SK-N-MC (cell line): Measurements from ENCODE around the gene TTC34.
A peak's percentile ranks its signal among the peaks of the same experiment; 100 is the strongest.

ENCODE experiments used
- DNase-seq: peaks from one replicate; pipeline ENCODE4 v3.0.0-alpha.2; 2011; ENCODE audit warnings: low read depth, low spot score
- H3K27ac ChIP-seq: fragments of 200-600 bp; sonication (generic); 2 replicates; pipeline ENCODE4 v1.5.1; 2016; ENCODE audit warnings: mixed run types
- H3K36me3 ChIP-seq: fragments of 200-600 bp; sonication (generic); 2 replicates; pipeline ENCODE4 v1.6.1; 2017; ENCODE audit warnings: antibody characterized with exemption, low read length, mixed read lengths; ENCODE audit not compliant: insufficient read depth
- H3K4me3 ChIP-seq: fragments of 200-600 bp; sonication (generic); 2 replicates; pipeline ENCODE4 v1.5.1; 2016
- H3K9ac ChIP-seq: fragments of 200-600 bp; sonication (generic); 2 replicates; pipeline ENCODE4 v1.8.0; 2017; ENCODE audit warnings: mixed run types, mixed read lengths; ENCODE audit not compliant: insufficient read length
- H3K9me3 ChIP-seq: fragments of 200-600 bp; sonication (generic); 2 replicates; pipeline ENCODE4 v1.6.1; 2017; ENCODE audit warnings: low read depth, mild to moderate bottlenecking, antibody characterized with exemption, low read length, moderate library complexity, mixed read lengths
- EZH2 ChIP-seq: fragments of 200-600 bp; sonication (generic); IDR thresholded peaks from one replicate; pipeline ENCODE4 v1.6.1; 2017; ENCODE audit warnings: antibody characterized with exemption
- FOXP2 ChIP-seq: optimal IDR thresholded peaks from 2 replicates; pipeline ENCODE3; 2011; ENCODE audit warnings: mild to moderate bottlenecking, moderate library complexity; ENCODE audit not compliant: insufficient read depth; ENCODE audit errors: extremely low read length, control extremely low read depth
- POLR2AphosphoS5 ChIP-seq: IDR thresholded peaks from 2 replicates; pipeline ENCODE4 v1.6.1; 2012; ENCODE audit warnings: mild to moderate bottlenecking, low read depth, low read length, borderline replicate concordance

The TTC34 gene

DNA sequence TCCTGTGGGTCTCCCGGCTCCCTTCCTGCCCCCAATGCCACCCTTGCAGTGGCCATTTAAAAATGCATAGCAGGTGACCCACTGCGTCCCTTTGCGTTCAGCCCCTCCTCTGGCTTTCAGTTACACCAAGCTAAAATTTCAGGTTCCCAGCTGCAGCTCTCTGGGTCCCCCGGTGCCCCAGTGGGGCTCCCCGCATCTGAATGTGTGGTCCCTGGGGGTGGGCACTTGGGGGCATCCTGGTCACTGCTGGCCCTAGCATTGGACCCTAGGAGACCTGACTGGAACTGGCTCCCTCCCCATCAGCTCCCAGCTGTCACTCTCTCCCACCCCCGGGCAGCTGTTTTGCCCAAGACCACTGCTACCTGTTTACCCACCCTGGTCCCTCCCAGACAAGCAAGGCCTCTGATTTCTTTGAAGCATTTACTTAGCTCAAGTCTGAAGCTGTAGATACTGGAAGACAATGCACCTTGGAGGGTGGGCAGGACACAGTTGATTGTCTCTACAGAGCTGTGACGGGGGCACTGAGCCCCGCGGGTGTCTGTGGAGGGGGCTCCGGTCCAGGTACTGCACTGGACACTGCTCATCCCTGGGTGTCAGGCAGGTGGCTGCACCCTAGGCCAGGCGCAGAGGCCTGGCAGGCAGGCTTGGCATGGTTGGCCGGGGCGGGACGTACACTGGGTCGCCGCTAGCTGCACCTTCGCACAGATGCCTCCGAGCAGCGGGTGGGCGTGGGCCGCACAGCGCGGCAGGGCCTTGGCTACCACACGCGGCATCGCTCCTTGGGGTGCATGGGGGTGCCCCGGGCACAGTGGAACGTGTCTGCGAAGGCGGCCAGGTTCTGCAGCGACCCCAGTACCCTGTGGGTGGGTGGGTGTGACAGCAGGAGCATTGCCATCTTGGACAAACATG is 211.0 kb downstream of the TTC34 start:
- DNase-seq, result no peak
- H3K27ac ChIP-seq, result no peak overlapping the region
- H3K9ac ChIP-seq, result no peak overlapping the region
- no peak for TF ChIP-seq EZH2
- TF ChIP-seq POLR2AphosphoS5, result no peak
- TF ChIP-seq FOXP2, result no peak
- H3K9me3 ChIP-seq, result no peaks in the 10 kb centered on the region
- no peak overlapping the region for H3K4me3 ChIP-seq
- H3K36me3 ChIP-seq, result no peaks in the 10 kb centered on the region

DNA sequence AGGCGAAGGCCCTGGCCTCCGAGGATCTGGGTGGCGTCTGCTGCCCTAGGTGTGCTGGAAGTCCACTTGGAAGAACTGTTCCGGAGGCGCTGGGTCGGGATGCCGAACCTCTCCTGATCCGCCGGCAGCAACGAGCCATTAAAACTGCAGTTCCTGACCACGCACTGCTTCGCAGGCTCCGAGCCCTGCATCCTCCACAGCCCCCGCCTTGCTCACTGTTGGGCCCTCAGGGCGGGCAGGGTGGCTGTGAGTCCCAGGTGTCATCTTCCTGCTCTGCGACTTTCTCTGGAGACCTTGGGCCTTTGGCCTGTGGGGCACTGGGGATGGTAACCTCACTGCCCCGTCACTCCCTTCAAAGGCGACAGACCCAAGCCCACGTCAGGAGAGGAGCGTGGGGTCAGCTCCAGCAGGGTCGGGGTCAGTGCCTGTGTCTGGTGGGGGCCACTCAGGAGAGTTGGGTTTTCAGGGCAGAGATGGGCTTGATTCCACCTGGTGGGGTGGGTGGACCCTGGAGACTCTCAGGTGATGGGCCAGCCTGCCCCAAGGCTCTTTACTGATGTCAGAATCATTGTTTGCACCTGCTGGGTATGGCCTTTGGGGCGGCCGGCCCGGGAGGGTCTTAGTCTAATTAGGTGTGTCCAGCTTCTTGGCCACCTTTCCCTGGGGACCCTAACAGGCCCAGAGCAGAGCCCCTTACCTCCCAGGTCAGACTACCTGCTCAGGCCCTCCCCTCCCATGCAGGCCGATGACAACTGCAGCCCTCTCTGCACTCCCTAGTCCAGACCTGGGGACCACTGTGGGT is 211.9 kb downstream of the TTC34 start:
- Histone ChIP-seq H3K9ac (no peak overlapping the region), H3K36me3 (no peaks in the 10 kb centered on the region), H3K9me3 (no peaks in the 10 kb centered on the region), H3K27ac (no peak overlapping the region), H3K4me3 (no peak overlapping the region)
- TF ChIP-seq FOXP2, result no peak
- TF ChIP-seq POLR2AphosphoS5, result no peak
- TF ChIP-seq EZH2, result no peak
- no peak for DNase-seq

DNA sequence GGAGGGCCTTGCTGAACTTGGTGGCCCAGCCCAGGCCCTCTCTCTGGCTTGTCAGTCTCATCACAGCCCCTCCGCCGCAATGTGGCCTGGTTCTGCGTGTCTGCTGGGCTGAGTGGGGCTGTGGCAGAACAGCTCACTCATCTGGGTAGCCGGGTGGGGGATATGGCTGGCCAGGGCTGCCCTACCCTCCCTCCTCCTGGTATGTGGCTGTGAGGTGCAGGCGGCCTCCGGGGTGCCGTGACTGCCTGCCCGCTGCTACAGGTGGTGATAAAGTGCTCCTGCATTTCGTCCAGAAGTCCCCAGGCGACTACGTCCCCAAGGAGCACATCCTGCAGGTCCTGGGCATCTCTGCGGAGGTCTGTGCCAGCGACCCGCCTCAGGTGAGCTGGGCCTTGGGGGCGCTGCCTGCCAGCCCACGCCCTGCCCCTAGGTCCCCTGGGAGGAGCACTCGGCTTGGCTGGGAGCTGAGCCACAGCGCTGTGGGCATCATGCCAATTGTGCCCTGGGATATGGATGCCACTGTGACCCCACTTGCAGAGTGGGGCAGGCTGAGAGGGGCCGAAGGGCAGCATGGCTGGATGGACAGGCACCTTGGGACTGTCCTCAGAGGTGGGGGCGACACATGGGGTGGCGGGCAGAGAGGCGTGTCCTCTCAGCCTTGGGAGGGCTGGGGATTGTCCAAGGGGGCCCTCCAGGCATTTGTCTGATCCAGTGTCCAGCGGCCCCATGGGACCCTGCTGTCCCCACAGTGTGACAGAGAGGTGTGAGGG is 212.6 kb downstream of the TTC34 start:
- DNase-seq, result no peak
- Histone ChIP-seq H3K27ac (no peak overlapping the region), H3K9me3 (no peaks in the 10 kb centered on the region), H3K9ac (no peak overlapping the region), H3K4me3 (no peak overlapping the region), H3K36me3 (no peaks in the 10 kb centered on the region)
- TF ChIP-seq EZH2, result no peak
- no peak for TF ChIP-seq FOXP2
- no peak for TF ChIP-seq POLR2AphosphoS5

- Histone ChIP-seq H3K9ac (no peak overlapping the region), H3K9me3 (no peaks in the 10 kb centered on the region)
- TF ChIP-seq POLR2AphosphoS5, result no peak
- no peak for TF ChIP-seq EZH2
- no peak for TF ChIP-seq FOXP2
Measured at GRCh38 chr1:2587860-2588571, 213.5 kb downstream of the TTC34 start.

DNA sequence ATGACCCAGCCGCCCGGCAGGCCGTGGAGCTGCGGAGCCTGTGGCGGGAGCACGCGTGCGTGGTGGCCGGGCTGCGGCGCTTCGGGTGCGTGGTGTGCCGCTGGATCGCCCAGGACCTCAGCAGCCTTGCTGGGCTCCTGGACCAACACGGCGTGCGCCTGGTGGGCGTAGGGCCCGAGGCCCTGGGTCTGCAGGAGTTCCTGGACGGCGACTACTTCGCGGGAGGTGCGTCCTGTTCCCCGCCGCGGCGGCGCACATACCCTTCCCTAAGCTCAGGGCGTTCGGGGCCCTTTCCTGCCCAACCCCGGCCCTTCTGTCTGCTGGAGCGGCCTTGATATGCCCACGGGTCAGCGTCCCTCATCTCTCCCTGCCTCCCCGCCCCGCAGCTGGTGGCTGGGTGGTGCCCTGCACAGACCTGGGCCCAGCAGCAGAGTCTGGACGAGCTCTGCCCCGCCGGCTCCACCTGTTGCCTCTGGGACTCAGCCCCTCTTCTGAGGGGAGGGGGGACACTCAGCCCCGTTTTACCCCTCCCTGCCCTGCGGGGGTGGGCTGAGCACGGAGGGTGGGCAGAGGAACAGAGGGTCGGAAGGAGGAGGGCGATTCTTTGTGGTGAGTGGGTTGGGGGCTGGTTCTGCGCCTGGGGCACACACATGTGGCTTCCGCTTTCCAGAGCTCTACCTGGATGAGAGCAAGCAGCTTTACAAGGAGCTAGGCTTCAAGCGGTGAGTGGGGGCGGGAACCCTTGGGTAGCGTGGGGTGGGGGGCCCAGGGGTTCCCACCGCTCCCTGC is 214.2 kb downstream of the TTC34 start:
- Histone ChIP-seq H3K9me3 (no peaks in the 10 kb centered on the region), H3K9ac (peak overlapping the region; percentile 73), H3K27ac (no peak overlapping the region), H3K4me3 (peak overlapping the region; percentile 96), H3K36me3 (no peaks in the 10 kb centered on the region)
- no peak for DNase-seq
- TF ChIP-seq EZH2 (no peak), FOXP2 (no peak), POLR2AphosphoS5 (0 out of 2 replicates have a peak, but pooled peaks have one; percentile 6)

More at GRCh38 chr1:2587860-2588571, 213.5 kb downstream of the TTC34 start:
- Histone ChIP-seq H3K4me3 (peak overlapping the region; percentile 96), H3K27ac (no peak overlapping the region), H3K36me3 (no peaks in the 10 kb centered on the region)
- DNase-seq, result no peak

DNA sequence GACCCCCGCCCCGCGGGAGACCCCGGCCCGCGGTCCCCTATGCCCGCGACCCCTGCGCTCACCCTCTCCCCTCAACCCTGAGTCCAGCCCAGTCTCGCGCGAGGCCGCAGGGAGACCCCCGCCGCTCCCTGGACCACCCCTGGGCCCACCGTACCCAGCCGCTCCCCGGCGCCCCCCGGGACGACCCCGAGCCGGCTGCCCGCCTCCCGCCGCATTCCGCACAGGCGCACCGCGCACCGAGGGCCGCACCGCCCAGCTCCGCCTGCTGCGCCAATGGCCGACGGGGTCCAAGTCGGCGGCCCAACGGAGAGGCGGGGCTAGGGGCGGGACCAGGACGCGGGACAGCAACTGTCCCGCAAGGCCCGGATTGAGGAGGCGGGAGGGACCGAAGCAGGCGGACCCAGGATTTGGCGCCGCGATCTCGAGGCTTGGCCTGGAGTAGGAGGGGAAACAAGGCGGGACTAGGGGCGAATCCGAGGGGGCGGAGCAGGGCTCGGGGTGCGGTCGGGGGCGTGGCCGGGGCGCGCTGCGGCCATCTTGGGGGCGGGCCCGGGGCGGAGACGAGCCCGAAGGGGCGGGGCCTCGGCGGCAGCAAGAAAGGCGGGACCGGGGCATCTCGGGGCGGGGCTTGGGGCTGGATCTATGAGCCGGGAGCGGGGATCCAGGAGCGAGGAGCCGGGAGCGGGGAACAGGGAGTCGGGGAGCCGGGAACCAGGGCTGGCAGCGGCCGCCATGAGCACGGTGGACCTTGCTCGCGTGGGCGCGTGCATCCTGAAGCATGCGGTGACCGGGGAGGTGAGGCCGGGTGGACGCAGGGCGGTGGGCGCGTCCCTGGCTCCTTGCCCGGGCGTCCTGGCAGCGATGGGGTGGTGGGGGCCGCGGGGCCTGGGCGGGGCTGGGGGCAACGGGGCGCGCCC is 215.1 kb downstream of the TTC34 start, which contains the start of gene PRXL2B:
TSS of gene PRXL2B (plus strand) at position 624 of the 917 bp plus-strand sequence. CDS start at position 733, 109 bp downstream.
- peak within 1 kb of the TSS; percentile 62; the same call in 1 of the 2 replicates for H3K27ac ChIP-seq
- peak within 1 kb of the TSS; percentile 89 for H3K9ac ChIP-seq
- TF ChIP-seq FOXP2, result peak; percentile 69
- TF ChIP-seq EZH2, result no peak
- peak; percentile 52 for TF ChIP-seq POLR2AphosphoS5

More for the DNA sequence above, 215.1 kb downstream of the TTC34 start, which contains the start of gene PRXL2B:
- peak within 1 kb of the TSS; percentile 96 for H3K4me3 ChIP-seq
- H3K9me3 ChIP-seq, result no peaks in the 10 kb centered on the region
- H3K36me3 ChIP-seq, result no peaks in the 10 kb centered on the region
- peak; percentile 86 for DNase-seq
